ENCODE measurements around the gene TTC23.

The TTC23 gene

GRCh38 chr15:99187936-99188335 is 61.4 kb downstream of the TTC23 start:
- DNase-seq: no peak

- no peak for DNase-seq
Measured at GRCh38 chr15:99185414-99186130, 63.8 kb downstream of the TTC23 start.

GRCh38 chr15:99182791-99183190 is 66.6 kb downstream of the TTC23 start:
- DNase-seq: no peak

GRCh38 chr15:99181545-99181971 is 67.8 kb downstream of the TTC23 start:
- DNase-seq: no peak

- no peak for DNase-seq
Measured at GRCh38 chr15:99180964-99181306, 68.4 kb downstream of the TTC23 start.

DNA sequence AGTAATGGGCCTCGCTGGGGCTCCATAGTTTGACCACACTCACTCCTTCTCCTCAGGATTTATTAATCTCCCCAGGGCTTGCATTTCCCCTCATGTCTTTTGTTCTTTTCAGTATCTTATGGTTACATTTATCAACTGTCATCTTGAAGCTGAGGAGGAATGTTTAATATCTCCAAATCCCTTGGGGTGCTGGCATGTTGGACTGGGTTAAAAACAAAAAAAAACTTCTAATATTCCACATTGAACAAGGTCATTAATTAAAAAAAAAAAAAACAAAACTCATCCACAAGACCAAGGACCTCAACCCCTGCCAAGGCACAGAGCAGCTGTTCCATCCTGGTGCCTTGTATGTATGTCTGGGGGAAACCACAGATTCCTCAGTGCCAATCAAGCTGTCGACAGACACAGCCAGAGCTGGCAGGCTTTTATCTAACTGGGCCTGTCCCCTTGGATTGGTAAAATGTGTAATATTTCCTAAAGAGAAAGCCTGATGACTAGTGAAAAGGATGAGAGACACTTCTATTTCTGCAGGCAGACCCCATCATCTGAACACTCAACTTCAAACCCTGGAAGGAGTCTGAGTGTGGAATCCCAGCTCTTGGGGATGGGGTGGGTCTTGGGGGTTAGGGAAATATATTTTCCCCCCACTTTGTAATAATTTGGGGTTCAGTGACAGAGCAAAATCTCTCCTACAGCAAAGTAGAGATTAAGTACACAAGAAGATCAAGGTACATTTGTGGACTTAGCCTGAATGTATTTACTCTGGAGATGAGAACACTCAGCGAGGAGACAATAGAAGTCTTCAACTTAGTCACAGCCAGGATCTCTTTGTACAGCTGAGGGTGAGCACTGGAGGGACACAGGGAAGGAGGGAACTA is 69.1 kb downstream of the TTC23 start:
- DNase-seq: no peak

DNA sequence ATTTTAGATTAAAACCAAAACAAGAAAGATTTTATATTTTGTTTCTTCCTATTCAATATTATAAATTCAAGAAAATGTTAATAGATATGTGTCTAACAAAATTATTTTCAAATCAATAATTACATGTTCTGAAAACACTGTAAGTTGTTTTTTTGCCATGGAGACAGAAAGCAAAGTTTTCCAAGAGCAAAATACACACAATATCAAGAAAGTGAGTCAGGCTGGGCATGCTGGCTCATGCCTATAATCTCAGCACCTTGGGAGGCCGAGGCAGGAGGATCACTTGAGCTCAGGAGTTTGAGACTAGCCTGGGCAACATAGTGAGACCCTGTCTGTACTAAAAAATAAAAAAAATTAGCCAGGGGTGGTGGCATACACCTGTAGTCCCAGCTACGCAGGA is 71.7 kb downstream of the TTC23 start:
- no peak for DNase-seq

GRCh38 chr15:99176757-99177156 is 72.6 kb downstream of the TTC23 start:
- DNase-seq: no peak

GRCh38 chr15:99174567-99175395 is 74.6 kb downstream of the TTC23 start:
- no peak for DNase-seq

DNA sequence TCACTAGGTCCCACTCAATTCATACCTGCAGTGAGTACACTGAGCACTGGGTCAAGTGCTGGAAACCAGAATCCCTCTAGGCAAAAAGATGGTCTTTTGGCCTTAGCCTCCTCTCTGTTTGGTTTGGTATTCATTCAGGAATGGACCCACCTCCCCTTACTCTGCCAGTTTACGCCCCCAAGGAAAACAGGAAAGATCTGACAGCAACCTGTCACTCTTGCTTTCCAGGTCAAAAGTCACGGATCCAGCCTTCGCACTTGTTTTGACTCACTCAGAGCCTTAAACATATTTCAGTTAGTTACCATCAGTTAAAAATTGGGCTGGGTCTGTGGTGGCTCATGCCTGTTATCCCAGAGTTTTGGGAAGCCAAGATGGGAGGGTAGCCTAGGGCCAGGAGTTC is 76.4 kb downstream of the TTC23 start:
- DNase-seq: no peak

- no peak for DNase-seq
Measured at GRCh38 chr15:99172171-99172570, 77.2 kb downstream of the TTC23 start.

GRCh38 chr15:99170476-99171065 is 78.8 kb downstream of the TTC23 start:
- no peak for DNase-seq

GRCh38 chr15:99169769-99170311 is 79.5 kb downstream of the TTC23 start:
- DNase-seq: no peak

DNA sequence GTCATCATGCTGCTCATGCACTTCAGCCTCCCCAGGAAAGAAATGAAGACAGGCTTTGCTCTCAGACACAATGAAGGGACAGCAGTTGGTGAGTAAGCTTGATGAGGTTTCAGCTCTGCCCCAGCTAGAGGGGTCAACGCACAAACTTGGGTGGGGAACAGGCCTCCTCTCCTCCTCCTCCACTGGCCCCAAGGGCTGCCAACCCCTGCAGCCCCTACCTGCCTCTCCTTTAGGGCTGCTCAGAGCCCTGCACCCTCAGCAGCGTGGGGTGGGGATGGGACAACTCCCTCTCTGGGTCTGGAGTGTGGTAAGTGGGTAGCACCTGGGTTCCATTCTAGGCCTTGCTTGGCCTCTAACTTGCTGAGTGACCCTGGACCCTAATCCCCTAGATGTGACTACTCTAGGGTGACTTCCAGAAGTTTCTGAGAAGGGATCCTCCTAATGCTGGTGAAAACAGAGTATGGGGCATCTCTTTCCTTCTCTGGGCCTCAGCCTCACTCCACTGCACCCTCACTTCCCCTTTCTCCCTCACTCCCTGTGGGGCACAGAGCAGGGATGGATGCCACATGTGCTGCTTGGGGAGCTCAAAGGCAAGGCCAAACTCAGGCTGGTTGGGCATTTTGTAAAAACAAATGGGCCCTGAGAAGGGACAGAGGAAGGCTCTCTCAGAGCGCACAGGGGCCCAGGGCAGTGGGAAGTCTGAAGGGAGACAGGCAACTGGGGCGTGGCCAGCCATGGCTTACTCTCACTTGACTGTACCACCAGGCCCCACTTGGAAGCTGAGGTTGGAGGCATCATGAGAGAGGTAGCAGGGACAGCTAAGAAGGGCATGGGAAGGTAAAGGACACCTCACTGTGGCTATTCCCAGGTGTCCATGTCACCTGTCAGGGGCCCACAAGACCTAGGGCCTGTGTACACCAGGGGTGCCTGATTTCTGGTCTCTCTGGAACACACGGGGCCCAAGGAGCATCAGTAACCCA is 80.5 kb downstream of the TTC23 start:
- DNase-seq: no peak

DNA sequence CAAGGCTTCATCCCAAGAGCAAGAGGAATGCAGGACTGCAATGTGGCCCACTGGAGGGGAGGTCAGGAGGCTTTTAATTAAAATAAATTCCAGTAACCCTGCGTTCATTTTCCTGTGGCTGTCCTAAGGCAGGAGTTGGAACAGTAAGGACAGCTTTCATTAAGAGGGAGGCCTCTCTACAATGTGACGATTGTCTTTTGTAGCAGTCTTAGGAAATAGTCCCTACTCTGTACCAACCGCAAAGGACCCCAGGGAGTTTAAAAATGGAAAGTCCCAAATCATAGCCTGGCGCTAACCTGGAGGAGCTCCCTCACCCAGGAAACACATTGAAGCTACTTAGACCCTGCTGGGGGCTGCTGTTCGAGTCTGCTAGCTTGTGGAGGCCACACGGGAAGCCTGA is 81.7 kb downstream of the TTC23 start:
- no peak for DNase-seq

DNA sequence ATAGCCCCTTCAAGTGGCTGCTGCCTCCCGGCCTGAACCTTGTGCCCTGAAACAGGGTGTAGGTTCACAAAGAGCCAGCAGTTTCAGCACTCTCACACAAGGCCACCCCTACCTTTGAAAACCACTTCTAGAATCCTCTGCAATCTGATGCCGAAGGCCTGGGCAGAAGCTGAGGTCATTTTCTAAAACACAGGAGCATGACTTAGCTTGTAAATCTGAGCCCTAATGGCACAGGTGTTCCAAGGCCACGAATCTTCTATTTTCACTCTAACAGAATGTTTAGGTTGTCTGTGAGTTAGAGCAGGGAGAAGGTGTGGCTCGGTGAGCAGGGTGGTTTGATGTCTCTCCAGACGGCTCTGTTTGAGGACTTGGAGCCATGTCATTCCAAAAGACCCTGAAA is 82.2 kb downstream of the TTC23 start:
- no peak for DNase-seq

- no peak for DNase-seq
Measured at GRCh38 chr15:99165956-99166689, 83.3 kb downstream of the TTC23 start.

DNA sequence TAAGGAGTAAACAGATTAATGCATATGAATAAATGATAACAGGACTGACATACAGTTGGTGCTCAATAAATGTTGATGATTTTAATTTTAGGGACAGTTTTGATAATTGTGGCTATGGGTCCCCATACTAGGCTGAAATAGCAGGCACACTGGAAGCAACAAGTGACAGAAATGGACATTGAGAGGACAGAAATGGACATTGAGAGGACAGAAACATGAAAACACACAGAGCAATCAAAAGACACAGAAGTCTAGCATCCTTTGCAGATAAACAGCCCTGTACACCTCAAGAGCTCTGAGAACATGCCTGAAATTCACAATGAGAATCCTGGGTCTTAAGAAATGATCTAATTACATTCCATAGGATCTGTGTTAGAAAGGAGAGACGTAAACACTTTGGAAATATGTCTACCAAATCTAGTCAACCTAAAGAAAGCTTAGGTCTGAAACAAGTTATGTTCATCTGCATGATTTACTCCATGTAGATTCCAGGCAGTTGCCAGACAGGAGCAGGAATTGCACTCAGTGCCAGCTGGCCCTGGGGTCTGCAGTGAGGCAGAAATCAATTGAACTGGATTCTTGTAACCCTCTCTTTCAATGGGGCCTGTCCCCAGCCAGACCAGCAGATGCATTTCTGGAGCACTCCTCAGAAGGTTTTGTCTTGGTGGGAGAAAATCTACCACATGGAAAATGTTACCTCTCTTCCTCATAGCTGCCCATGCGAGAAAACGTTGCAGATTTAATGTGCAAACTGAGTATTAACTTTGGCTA is 84.2 kb downstream of the TTC23 start:
- DNase-seq: no peak

GRCh38 chr15:99164119-99164518 is 85.3 kb downstream of the TTC23 start:
- DNase-seq: no peak

Measured in hematopoietic multipotent progenitor cell treated with erythropoietin and hydrocortisone succinate and interleukin-3 and kit ligand, for 8 days (in vitro differentiated cells).